Kasumi-1 (cell line): ENCODE data around the gene PXDN.
"Not testable (repeated sequence)": the region's sequence is repeated elsewhere in the genome, so short reads cannot be mapped to it uniquely, and the experiment has no call there.

Source experiments
- DNase-seq, 2 experiments: peaks; one replicate each; lab custom pipeline; 2025; lab: John Stamatoyannopoulos, UW

Gene PXDN

GRCh38 chr2:1704631-1705556 is 39.4 kb downstream of the PXDN start:
- DNase-seq, result no peak

GRCh38 chr2:1702186-1702565 is 42.1 kb downstream of the PXDN start:
- no peak for DNase-seq

- DNase-seq, result no peak
Observed at GRCh38 chr2:1701556-1702185, 42.6 kb downstream of the PXDN start.

GRCh38 chr2:1701020-1701419 is 43.3 kb downstream of the PXDN start:
- no peak for DNase-seq

GRCh38 chr2:1700427-1700826 is 43.9 kb downstream of the PXDN start:
- DNase-seq, result not testable (repeated sequence)

GRCh38 chr2:1698188-1698945 is 45.9 kb downstream of the PXDN start:
- no peak for DNase-seq

GRCh38 chr2:1697601-1698000 is 46.7 kb downstream of the PXDN start:
- no peak for DNase-seq

GRCh38 chr2:1696472-1696871 is 47.8 kb downstream of the PXDN start:
- no peak for DNase-seq

- no peak for DNase-seq
Observed at GRCh38 chr2:1694371-1695271, 49.7 kb downstream of the PXDN start.

GRCh38 chr2:1693723-1694122 is 50.6 kb downstream of the PXDN start:
- DNase-seq, result no peak

GRCh38 chr2:1692342-1692741 is 52.0 kb downstream of the PXDN start:
- no peak for DNase-seq

GRCh38 chr2:1691366-1691765 is 52.9 kb downstream of the PXDN start:
- DNase-seq, result no peak

GRCh38 chr2:1690056-1690775 is 54.1 kb downstream of the PXDN start:
- no peak for DNase-seq

- no peak for DNase-seq
Observed at GRCh38 chr2:1688859-1689258, 55.5 kb downstream of the PXDN start.

GRCh38 chr2:1688161-1688560 is 56.2 kb downstream of the PXDN start:
- no peak for DNase-seq

GRCh38 chr2:1687254-1687653 is 57.1 kb downstream of the PXDN start:
- no peak for DNase-seq

GRCh38 chr2:1686784-1687105 is 57.6 kb downstream of the PXDN start:
- DNase-seq, result no peak

GRCh38 chr2:1685957-1686783 is 58.1 kb downstream of the PXDN start:
- DNase-seq, result no peak

- no peak for DNase-seq
Observed at GRCh38 chr2:1685078-1685956, 59.0 kb downstream of the PXDN start.
